Measurements from ENCODE around the gene VEGFD.
"Not testable (repeated sequence)": the region's sequence is repeated elsewhere in the genome, so short reads cannot be mapped to it uniquely, and the experiment has no call there.

Gene VEGFD

DNA sequence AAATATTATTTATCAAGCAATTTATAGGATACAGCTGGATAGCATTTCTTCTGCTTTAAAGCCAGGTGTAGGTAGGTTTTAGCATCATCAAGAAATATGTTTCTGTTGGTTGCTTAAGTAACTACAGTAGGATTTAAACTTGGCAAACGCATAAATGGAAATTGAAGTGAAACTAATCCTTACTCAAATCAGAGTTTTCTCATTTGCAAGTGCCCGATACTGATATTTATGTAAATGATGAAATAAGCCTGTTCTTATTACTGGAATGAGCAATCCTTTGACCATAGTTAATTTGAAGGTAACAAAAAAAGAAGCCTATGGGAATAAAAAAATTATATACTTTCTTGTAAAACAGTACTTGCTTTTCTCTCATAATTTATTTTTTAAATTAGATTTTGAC is 25.7 kb downstream of the VEGFD start:
- DNase-seq (ENCODE audit: low spot score), result no peak

GRCh38 chrX:15356444-15356843 is 27.8 kb downstream of the VEGFD start:
- no peak for DNase-seq (ENCODE audit: low spot score)

- DNase-seq (ENCODE audit: low spot score), result no peak
These were observed 33.8 kb downstream of the VEGFD start for GRCh38 chrX:15350329-15350996.

GRCh38 chrX:15349046-15349445 is 35.2 kb downstream of the VEGFD start:
- DNase-seq (ENCODE audit: low spot score), result peak; percentile 46

DNA sequence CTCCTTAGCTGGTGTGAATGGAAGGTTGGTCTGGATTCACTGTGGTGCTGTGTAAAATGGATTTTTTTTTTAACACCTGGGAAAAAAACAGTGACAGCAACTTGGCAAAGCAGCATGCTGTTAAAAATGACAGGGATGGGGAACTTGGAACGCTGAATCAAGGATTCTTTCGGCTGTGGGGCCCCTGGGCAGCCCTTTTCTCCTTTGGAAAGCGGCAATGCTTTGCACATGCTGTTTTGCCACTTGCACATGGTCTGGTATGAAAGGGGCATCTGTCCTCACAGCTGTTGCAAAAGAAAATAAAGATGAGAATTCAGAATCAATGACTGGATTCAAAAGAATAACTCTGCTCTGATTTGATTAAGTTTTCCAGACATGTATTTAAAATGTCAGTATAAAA is 38.2 kb downstream of the VEGFD start:
- no peak for DNase-seq (ENCODE audit: low spot score)

GRCh38 chrX:15344106-15344505 is 40.1 kb downstream of the VEGFD start:
- no peak for DNase-seq (ENCODE audit: low spot score)

DNA sequence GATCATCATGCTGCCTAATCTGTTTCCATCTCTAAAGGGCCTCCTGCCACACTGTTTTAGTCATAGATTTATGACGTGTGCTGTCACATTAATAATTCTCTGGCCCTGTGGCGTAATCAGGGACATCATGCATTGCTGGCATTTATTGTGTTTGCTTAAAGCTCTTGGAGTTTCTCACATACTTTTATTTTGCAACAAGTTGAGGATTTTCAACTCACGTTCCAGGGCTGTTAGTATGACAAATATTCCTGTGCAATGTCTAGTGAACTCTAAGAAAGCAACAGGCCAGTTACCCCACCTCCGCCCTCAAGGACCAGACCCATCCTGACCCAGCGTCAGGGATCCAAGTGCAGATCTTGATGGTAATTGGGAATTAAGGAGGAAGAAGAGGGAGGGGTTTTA is 41.1 kb downstream of the VEGFD start:
- no peak for DNase-seq (ENCODE audit: low spot score)

GRCh38 chrX:15340867-15341266 is 43.3 kb downstream of the VEGFD start:
- DNase-seq (ENCODE audit: low spot score), result no peak

DNA sequence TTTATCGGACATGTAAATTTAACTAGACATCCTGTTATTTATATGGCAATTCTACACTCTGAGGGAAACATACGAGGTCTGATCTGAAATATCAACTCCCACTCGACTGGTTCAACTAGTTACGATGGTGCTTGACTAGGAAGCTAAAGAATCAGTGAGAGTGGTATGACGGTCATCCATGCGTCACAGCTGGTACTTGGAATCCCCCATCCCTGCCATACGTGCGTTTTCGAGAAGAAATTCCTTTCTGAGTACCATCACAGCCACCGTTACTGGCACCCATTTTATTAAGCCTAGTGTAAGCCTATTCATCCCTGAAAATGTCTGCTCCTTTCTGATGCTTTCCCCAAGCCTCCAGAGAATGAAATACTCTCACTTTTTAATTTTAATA is 48.2 kb downstream of the VEGFD start:
- peak; percentile 8 for DNase-seq (ENCODE audit: low spot score)

DNA sequence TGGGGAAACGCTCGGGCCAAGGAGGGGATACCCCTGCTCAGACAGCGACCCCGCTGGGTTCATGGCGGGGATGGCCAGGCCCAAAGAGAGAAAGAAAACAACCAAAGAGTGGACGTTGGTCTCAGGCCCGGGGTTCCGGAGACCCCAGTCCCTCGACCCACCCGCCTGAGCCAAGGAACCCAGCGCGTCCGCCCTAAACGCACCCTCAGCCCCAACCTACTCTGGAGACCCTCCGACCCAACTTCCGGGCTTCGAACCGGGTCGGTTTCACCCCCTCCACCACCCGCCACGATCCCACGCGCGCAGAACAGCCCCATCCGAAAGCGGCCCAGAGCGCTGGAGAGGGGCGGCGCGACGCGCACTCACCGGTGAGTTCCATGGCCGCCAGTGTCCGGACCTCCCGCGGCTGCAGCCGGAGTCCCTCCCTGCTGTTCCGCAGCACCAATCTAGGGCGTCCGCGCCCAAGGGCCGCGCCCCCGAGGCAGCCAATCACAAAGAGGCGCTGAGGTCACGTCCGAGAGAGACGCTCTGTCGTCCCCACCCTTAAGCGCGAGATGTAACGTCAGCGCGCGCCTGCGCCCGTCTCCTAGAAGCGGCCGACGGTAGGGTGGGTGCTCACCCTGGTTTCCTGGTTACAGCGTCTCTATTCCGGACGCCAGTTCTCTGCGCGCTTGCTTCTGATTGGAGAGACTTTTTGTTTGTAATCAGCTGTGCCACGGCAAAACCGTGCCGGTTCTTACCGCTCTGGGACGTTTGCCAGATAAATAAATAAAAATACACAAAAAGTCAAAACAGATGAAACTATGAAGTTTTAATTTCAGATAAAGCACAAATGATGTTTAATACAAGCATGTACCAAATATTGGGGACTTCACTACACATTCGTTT is 48.8 kb downstream of the VEGFD start, which contains the start of gene PIGA:
Gene PIGA (minus strand): TSS at position 389 of the 888 bp plus-strand sequence. CDS start 3,593 bp downstream, outside the sequence.
- peak; percentile 93 for DNase-seq (ENCODE audit: low spot score)

DNA sequence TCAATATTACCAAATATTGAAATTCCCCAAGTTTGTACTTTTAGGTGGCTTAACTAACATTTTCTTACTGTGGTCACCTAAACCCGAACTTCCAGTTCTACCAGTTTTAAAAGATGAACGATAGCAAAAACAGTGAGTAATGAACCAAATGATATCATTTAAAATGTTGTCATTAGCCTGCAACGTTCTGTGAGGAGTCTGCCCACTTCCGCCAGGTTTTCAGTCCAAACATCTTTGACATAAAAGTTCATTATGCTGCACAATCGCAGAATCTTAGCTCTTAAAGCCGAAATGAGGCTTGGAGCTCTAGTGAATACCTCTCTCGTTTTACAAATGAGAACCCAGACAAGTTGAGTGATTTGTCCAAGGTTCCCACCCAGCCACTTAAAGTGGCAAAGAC is 49.7 kb downstream of the VEGFD start:
- DNase-seq (ENCODE audit: low spot score), result peak; percentile 4

DNA sequence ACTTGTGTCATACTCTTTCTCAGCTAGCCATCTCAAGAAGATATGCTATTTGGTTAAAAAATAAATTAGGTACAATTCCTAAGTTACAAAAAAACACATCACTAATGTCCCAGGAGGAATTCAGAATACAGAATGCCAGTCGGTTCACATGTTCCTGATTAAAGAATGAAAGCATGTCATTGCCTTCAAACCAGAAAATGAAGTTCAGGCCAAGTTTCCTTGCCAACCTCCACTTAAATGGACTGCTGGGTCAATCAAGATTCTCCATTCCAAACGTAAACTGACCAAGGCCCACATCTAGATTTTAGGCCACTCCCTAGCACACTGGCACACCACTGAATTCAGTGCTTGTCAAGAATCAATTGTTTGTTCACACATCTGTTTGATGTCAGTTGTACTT is 55.4 kb downstream of the VEGFD start:
- DNase-seq (ENCODE audit: low spot score), result no peak

- DNase-seq (ENCODE audit: low spot score), result no peak
These were observed 56.1 kb downstream of the VEGFD start for GRCh38 chrX:15328131-15328530.

DNA sequence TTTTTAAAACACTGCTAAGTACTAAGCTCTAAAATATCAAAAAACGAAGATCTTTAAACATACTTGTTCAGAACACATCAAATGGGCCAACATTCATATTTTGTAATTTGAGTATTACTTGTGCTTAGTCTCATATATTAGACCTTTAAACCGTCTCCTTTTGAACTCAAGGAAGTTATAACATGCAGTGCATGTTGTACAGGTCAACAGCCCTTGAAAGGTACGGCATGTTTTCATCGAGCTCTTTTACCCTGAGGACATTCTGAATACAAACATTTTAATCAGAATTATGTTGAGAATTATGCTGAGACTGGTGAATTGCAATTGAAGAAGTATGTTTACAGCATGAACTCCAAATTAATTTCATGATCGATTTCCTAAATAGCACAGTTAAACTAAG is 61.7 kb downstream of the VEGFD start:
- no peak for DNase-seq (ENCODE audit: low spot score)

DNA sequence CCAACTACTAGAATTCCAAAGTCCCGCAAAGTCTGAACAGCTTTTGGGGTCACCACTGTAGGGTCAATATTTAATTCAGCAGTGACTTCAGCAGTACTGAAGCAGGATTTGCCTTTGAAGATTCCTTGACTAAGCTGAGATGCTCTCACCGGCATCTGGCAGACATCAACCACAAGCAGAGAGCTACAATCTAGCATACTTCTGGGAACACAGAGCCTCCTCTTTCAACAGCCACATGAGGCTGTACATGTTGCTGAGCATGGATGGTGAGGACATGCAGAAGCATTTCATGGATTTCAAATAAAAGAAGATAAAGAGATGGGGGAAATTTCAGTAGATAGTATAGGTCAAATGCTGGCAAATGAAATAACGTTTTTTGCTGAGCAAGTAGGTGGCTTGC is 62.1 kb downstream of the VEGFD start:
- DNase-seq (ENCODE audit: low spot score), result no peak

- no peak for DNase-seq (ENCODE audit: low spot score)
These were observed 62.8 kb downstream of the VEGFD start for GRCh38 chrX:15321447-15321846.

DNA sequence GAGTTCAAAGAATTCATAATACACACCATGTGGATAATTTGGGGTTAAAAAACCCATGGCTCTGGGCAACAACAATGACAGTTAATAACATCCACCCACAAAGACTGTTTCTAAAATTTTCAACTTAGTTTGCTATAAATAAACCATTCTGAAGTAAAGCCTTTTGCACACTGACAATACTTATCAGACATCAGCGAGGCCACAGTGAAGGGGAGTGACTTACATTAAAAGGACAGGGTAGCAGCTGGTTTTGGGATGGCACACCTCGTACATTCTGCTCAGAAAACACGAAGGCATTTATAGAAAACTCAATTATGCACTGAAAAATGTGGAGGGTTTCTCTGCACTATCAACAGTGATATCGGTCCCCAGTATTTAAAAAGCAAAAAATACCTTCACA is 63.9 kb downstream of the VEGFD start:
- no peak for DNase-seq (ENCODE audit: low spot score)

- DNase-seq (ENCODE audit: low spot score), result no peak
These were observed 65.1 kb downstream of the VEGFD start for GRCh38 chrX:15319075-15319474.

GRCh38 chrX:15315509-15315908 is 68.7 kb downstream of the VEGFD start, which contains the start of gene ASB11:
TSS of gene ASB11 (minus strand) at chrX:15315640. CDS start at chrX:15315605, 35 bp downstream.
- DNase-seq (ENCODE audit: low spot score), result no peak

DNA sequence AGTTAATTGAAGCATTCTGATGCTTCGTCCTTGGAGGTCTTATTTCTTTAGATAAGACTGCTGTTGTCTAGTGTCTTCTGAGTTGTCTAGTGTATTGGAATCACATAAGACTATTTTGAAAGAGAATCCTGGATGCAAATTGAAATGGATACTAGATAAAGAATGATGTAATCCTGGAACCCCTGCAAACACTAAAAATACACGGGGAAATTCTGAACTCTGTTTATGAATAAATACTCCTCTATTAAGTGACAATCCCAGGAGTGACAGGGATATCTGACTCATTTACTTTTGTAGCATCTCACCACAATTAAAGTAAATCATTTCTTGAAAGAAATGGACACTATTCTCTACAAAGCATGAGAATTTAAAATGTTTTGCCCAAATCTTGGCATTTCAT is 69.7 kb downstream of the VEGFD start:
- no peak for DNase-seq (ENCODE audit: low spot score)

DNA sequence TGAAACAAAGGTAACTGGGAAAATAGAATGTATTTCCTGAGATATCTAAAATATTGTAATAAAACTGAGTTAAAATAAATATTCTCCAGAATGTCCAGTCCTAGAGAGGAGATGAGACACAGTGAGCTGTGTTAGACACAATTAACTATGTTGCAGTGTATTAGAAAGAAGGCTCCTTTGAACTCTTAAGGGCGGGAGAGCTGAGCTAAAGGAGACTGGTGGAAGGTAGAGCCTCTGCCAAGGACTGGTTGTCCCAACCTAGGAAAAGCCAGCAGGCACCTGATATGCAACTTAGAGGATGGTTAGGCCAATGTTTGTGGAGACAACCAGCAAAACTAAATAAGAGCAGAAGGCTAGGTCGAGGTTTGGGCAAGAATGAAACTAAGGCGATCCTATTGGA is 73.1 kb downstream of the VEGFD start:
- no peak for DNase-seq (ENCODE audit: low spot score)

DNA sequence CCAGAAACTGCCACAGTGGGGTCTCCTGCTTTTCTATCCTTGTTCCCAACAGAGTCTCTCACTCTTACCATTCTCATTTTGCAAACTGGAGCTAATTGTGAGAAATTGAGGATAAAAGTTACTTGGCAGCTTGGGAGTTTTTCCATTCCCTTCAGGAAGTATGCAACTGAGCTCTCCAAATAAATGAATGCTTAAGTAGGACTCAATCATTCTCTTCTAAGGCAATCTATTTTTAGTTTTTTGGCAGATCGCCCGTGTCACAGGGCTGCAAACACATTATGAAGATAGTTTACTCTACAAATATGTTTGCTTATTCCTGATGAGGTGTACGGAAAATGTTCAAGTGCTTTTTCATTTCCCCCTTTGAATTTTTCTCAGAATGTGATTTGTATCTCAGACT is 74.1 kb downstream of the VEGFD start:
- DNase-seq (ENCODE audit: low spot score), result no peak

DNA sequence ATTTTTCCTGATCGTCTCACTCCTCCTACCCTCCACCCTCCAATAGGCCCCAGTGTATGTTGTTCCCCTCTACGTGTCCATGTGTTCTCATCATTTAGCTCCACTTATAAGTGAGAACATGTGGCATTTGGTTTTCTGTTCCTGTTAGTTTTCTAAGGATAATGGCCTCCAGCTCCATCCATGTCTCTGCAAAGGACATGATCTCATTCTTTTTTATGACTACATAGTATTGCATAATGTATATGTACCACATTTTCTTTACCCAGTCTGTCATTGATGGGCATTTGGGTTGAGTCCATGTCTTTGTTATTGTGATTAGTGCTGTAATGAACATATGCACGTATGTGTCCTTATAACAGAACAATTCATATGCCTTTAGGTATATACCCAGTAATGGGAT is 78.3 kb downstream of the VEGFD start:
- DNase-seq (ENCODE audit: low spot score), result not testable (repeated sequence)

Data from activated CD4-positive, alpha-beta T cell treated with anti-CD3 and anti-CD28 coated beads, Interleukin-2, Interleukin-4, amounts not matched to agents 100 ng/mL and 50 ng/mL, durations not matched to agents 16 hours and 8 hours (primary cell).